GM04503 (cell line): ENCODE results near the gene PHB1.
"Not testable (repeated sequence)": the region's sequence is repeated elsewhere in the genome, so short reads cannot be mapped to it uniquely, and the experiment has no call there.

Experiments
- DNase-seq: peaks from one replicate; pipeline ENCODE4 v3.0.0-alpha.2; 2012; ENCODE audit warnings: low read depth

The PHB1 gene

DNA sequence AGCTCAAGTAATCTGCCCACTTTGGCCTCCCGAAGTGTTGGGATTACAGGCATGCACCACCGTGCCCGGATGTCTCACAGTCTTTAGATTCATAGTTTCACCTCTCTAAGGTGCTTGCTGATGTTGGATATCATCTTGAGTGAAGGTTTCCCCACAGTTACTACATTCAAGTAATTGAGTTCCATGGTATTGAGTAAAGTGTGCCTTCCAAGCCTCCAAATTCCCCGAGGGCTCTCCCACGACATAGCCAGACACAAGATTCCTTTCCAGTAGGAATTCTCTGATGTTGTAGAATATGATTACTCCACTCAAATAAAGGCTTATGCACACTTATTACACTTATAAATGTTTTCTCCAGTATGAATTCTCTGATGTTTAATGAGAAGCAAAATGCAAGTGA, 36.4 kb downstream of the PHB1 start:
- no peak for DNase-seq

DNA sequence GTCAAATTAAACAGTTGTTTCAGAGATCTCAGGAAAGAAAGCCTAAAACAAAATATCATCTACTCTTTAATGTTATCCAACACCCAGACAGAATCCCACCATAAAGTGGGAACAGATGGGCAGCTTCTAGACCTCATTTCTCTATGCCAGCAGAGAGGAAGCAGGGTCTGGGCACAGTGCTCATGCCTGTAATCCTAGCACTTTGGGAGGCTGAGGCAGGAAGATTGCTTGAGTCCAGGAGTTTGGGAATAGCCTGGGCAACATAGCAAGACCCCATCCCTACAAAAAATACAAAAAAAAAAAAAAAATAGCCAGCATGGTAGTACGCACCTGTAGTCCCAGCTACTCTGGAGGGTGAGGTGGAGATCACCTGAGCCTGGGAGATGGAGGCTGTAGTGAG, 39.1 kb downstream of the PHB1 start:
- no peak for DNase-seq

DNA sequence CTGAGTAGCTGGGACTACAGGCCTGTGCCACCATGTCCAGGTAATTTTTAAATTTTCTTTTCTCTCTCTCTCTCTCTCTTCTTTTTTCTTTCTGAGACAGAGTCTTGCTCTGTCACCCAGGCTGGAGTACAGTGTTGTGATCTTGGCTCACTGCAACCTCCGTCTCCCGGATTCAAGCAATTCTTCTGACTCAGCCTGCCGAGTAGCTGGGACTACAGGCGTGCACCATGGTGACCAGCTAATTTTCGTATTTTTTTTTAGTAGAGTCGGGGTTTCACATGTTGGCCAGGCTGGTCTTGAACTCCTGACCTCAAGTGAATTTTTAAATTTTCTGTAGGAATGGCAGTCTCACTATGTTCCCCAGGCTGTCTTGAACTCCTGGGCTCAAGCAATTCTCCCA, 41.6 kb downstream of the PHB1 start:
- DNase-seq = no peak

DNA sequence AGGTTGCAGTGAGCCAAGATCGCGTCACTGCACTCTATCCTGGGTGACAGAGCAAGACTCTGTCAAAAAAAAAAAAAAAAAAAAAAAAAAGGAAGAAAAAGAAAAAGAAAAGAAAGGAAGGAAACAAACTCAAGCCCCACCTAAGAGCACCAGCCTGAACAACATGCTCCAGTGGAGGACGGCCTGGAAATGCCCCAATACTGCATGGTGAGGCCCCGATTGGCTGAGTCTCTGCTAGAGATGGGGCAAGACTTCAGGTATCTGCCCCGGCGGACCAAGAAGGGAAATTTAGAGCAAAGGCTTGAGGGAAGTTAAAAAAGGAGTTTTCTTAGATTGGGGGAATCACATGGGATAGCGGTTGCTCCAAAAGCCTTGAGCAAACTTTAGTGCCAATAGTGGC, 42.3 kb downstream of the PHB1 start:
- DNase-seq = no peak

DNA sequence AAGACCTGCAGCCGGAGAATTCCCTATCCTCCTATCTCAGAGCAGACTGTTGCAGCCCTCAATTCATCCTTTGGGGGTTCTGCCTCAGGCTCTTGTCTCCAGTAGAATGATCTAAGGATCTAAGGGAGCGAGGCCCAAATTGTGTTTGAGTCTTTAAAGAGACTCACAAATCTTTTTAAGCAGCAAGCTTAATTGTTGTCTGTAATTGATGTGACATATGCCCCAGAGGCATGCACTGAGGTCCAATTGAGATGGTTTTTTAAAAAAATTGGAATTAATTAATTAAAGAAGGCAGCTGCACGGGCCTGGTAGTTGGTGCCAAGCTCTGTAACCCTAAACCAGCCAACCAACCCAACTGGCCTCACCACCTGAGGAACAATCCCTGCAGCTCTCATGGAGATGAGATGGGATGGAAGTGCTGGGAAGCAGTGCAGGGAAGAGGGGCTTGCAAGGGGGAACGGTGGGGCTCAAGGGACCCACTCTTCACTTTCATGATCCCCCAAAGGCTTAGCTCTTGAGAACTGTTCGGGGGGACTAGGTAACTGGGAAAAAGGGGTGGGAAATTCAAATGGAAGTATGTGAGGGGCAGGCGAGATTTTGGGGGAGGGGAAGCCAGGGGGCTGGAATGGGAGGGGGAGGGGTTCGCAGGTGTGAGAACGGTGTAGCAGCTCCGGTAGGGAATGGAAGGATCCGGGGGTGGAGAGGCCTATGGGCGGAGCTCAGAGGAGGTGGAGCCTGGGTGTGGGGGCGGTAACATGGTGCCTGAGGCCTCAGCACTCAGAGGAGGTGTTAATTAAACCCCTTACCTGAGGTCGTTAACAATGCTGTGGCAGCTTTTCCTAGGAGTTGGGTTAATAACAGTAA, 43.5 kb downstream of the PHB1 start:
- DNase-seq = no peak

DNA sequence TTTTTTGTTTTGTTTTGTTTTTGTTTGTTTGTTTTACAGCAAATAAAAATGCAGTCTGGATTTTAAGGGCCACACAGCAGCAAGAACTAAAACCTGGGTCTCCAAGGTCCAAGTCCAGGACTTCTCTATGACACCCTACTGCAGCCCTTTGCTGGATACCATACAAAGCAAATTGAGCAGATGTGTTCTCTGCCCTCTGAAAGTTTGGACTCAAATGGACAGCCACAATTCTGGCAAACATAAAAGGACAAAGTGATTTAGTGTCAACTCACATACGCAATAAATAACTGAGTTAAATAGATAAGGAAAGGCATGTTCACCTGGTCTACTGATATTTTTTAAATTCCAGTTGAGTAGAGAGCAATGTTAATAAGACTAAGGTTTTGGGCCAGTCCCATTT, 44.9 kb downstream of the PHB1 start:
- DNase-seq = no peak

DNA sequence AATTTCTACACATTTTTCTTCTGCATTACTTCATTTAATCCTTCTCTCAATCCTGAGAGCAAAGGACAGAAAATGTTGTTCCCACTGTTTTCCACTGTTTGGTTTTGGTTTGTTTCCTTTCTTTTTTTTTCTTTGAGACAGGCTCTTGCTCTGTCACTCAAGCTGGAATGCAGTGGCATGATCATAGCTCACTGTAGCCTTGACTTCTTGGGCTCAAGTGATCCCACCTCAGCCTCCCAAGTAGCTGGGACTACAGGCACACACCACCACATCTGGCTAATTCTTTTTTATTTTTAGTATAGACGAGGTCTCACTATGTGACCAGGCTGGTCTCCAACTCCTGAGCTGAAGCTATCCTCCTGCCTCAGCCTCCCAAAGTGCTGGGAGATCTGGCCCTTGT, 45.6 kb downstream of the PHB1 start:
- no peak for DNase-seq

DNA sequence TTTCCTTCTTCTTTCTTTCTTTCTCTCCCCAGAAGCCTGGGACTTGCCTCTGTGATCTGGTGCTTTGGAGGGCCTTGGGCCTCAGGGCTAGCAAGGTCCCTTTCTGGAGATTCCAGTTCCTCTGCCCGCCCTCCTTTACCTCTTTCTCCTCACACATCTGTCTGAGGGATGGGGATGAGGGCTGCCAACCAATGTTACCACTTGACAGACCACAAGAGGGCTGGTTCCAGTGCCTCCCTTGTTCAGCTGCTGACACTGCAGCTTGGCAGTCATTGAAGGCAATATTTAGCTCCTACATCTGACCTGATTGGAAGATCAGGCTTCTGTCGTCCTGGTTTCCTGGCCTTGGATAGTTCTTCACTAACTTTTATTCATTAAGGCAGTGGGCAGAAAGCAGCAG, 49.0 kb downstream of the PHB1 start:
- DNase-seq = no peak

DNA sequence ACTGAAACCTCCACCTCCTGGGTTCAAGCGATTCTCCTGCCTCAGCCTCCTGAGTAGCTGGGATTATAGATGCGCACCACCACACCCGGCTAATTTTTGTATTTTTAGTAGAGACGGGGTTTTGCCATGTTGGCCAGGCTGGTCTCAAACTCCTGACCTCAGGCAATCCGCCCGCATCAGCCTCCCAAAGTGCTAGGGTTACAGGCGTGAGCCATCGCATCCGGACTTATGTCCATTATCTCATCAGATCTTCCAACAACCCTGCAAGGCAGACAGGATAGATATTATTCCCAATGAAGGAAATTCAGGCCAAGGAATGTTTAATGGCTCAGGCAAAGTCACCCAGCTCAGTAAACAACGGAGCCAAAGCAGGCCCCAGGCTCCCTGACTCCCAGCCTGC, 49.6 kb downstream of the PHB1 start:
- not testable (repeated sequence) for DNase-seq

DNA sequence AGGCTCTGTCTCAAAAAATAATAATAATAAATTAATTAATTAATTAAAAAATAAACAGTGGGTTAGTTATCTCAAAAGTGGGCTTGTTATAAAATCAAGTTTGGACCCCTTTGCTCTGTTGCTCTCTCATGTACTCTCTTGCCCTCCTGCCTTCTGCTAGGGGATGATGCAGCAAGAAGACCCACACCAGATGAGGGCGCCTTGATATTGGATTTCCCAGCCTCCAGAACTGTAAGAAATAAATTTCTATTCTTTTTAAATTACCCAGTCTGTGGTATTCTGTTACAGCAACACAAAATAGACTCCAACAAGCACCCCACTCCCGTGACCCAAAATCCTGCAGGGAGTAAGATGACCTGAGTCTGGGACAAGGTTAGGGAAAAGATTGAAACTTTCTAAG, 50.6 kb downstream of the PHB1 start:
- DNase-seq = no peak

DNA sequence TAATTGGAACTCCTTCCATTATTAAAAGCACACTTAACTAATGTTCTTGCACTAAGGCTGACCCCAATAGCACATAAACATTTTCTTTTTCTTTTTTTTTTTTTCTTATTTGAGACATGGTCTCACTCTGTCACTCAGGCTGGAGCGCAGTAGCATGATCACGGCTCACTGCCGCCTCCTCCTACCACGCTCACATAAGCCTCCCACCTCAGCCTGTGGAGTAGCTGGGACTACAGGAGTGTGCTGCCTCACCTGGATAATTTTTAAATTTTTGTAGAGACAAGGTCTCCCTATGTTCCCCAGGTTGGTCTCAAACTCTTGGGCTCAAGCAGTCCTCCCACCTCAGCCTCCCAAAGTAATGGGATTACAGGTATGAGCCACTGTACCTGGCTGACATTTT, 51.4 kb downstream of the PHB1 start:
- no peak for DNase-seq

DNA sequence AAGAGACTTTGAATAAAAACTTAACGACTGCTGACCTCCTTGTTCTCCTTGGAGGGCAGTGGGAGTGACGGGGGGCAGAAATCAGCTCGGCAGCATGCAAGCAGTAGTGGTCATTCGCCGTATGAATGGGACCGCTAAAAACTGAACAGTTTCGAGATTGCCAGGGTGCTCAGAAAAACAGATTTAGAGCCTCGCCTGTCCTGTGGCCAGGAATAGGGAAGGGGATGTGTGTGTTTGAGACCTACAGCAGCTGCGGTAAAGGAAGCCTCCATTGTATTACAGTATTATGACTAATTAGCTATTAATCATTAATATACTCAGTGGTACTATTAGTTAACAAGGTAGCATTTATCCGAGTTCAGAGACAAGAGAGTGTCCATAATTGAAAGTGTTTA, 52.0 kb downstream of the PHB1 start:
- no peak for DNase-seq

DNA sequence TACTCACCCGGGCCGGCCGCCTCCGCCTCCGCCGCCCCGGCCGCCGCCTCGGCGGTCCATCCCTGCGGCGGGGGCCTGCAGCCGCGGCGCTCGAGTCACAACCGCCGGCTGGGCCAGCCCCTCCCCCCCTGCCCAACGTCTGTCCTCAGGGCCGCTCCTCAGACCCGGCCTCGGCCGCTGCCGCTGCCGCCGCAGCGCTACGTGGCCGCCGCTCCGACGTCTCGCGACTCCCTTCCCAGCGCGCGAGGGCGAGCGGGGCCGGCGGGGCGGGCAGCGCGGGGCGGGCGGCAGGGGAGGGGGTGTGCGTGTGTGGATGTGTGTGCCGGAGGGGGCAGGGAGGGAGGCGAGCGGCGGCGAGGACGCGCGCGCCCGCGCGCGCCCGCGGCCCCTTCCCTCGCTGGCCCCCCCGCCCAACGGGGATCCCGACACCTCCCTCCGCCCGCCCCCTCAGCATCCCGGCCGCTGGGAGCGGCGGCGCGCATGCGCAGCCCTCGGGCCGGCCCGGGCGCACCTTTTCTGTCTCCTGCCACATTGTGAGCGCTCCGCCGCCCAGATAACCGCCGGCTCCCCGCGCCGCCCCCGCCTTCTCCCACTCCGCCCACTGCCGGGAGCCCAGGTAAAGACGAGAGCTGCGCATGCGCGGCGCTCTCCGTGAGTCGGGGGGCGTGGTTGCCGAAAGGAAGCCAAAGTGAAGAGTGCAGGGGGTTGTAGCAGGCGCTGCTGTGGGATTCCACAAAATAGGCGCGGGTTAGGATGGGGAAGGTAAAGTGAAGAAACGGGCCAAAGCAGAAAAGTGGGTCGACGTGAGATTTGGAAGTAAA, 52.6 kb downstream of the PHB1 start, which contains the start of gene ZNF652:
ZNF652 (minus strand) TSS at position 349 of the 821 bp plus-strand sequence. CDS start 44,525 bp downstream, outside the sequence.
- no peak for DNase-seq

DNA sequence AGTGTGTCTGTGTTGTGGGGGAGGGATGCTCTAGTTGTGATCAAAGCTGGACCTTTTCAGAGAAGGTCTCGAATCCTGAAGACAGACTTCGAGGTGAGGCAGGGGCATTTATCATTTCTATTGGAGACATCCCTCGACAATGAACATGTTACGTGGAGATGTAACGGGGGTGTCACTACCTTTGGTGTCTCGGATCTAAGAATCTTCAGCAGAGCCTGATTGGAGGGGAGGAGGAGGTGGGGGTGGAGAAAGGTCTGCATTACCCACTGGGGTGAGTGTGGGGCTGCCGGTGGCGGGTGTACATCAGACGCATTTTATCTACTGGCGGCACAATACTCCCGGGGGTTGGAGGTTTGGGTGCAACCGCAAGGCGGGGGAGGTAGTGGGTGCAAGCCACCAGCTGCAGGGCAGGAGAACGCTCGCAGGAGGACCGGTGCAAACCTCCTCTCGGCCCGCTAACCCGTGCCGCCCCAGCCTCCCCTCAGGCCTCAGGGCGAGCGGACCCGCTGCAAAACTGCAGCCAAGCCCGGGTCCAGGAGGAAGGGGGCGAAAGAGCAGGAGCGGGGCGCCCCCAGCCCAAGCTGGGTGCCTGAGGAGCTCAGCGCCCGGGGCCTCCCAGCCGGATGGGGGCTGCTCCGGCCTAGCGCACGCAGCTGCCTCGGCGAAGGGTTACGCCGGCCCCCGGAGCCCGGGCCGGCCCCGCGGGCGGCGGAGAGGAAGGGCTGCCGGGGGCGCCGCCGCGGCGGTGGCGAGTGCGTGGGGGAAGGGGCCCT, 53.4 kb downstream of the PHB1 start:
- no peak for DNase-seq

DNA sequence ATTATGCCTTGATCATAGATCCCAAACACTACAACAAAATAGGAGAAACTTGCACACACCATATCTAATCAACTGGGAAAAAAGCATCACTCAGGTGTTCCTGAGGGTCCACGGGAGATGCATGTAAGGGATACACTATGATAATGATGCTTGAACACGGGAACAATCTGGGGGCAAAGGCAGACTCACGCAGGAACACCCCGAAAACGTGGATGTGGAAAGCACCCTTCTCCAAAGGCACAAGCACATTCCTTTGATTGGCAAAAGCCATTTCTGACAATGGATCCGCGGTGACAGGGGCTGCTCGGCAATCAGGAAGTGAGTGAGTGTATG, 53.9 kb downstream of the PHB1 start:
- no peak for DNase-seq

DNA sequence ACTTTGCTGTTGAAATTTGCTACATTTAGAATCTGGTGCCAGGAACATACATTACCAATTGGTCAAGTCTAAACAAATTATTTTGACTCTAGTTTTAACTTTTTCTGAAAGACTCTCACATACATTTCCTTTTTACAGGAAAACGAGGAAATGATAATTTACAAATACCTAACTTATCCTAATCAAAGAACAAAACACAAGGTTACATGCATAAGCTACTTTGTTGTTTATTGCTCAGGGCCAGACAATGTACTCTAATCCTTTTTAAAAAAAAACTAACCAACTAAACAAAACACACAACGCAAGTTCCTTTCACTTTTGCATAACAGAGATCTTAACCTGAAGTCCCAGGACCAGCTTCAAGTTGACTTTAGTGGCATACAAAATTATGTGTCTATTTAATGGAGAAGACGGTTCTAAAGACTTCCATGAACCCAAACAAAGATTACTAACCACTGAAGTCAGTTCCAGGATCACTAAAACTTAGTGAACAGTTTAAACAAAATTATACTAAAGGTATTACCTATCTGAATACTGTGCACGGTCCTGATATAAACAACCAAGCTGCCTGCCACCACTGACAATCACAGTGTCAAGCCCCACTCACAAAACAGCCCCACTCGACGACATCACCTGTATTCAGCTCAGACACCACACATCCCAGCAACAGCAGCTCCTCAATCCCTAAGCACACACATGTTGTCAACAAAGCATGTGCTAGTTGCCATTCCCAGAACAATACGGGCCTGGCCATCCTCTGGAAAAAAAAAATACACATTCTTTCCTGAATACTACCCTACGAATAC, 54.5 kb downstream of the PHB1 start:
- DNase-seq = no peak

DNA sequence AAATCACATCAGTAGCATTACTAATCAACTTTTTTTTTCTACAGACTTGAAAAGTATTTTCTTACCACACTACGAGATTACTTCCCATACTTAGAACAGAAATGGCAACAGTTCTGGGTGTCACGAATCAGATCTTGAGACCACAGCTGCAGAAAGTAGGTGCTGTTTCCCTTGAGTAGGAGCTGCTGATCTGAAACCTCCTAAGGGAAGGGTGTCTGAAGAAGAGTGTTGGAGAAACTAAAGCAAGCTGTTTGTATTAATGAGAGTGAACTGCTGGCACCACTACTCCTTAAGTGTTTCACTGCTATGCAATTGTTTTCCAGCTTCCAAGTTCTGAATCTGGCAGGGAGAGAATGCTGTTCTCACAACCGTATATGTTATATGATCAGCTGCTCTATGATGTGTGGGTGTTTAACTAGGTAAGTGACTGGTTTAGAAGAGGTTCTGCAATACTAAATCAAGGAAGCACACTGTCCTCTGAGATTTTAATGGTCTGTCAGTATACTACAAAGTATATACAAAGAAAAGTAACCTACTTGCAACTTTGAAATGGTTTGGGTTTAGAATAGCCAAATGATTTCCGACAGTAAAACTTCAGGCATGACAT, 55.9 kb downstream of the PHB1 start:
- no peak for DNase-seq

DNA sequence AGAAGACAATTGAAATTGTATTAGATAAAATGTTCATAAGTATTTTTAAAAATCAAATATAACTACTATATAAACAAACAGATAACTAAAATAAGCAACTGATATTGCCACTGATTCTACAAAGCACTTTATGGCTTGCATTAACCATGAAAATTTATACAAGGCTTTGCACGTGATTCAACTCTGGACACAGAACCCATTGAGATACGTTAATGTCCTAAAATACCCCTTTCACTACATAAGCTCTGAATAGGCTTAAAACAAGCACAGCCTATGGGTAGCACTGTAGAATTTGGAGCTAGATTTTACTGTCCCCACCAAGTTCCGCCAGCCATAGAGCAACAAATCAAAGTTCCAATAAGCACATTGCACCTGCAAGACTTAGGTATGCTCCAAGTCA, 57.2 kb downstream of the PHB1 start:
- DNase-seq = no peak

DNA sequence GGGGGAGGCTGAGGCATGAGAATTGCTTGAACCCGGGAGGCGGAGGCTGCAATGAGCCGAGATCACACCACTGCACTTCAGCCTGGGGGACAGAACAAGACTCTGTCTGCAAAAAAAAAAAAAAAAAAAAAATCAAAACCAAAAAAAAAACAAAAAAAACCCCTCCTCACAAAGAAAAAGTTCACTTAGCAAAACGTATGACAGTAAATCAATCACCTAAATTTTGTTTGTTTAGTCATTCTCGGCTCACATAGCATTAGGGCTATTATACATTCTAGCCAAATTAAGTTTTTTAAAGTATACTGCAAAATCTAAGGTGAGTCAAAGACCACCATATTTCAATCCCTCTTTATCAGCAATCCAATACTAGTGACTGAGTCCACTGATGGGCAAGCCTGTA, 58.4 kb downstream of the PHB1 start:
- no peak for DNase-seq
